OCI-LY7 (cell line): ENCODE measurements around the gene AIFM3.

Experiments used
- CTCF ChIP-seq: fragments of 200-600 bp; sonication (generic); conservative IDR thresholded peaks from 2 replicates; pipeline ENCODE4 v1.5.1; 2014; ENCODE audit warnings: mild to moderate bottlenecking, antibody characterized with exemption, low read length, moderate library complexity, mixed read lengths
- EZH2phosphoT487 ChIP-seq: fragments of 200-600 bp; sonication (generic); IDR thresholded peaks from 2 replicates; pipeline ENCODE4 v1.6.1; 2018; ENCODE audit warnings: low read depth, borderline replicate concordance, mild to moderate bottlenecking, mixed run types, antibody characterized with exemption, low read length, moderate library complexity, mixed read lengths

DNA sequence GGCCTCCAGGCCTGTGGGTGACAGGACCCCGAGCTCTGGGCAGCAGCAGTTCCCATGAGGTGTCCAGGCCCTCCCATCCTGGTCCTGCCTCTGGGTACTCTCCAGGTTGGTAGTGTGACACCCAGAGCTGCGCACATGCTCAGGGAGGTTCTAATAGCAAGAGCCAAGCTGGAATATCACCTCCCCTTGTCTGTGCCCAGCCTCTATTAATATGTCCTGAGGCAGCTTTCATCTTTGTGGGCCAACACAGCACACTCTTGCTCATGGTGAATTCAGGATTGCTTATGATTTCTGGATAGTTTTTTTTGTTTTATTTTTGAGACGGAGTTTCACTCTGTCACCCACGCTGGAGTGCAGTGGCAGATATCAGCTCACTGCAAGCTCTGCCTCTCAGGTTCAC is 51.3 kb downstream of the AIFM3 start:
- TF ChIP-seq CTCF (no peak), EZH2phosphoT487 (no peak)
